Spleen (tissue), 7 donors: Measurements from ENCODE around the gene SMIM21.

Experiments
- POLR2A ChIP-seq, 3 donors: fragments of 450-650 bp; IDR thresholded peaks; one replicate each; pipeline ENCODE4 v1.5.1; 2017; ENCODE audit warnings: antibody characterized with exemption in 3 of 3, mild to moderate bottlenecking in 1 of 3
- TF ChIP-seq, protein P1 (sequence below), 11 experiments: fragments of 200-600 bp in 7 of 11; fragments of 450-650 bp in 4 of 11; sonication (generic) in 4 of 11; IDR thresholded peaks in 8 of 11; conservative IDR thresholded peaks in 3 of 11; 1 replicate in 7 of 11; 2 replicates in 4 of 11; pipeline versions ENCODE4 v1.4.0 to v1.8.0; 2016 to 2021; ENCODE audit warnings: antibody characterized with exemption in 11 of 11, inconsistent platforms in 4 of 11, mild to moderate bottlenecking in 1 of 11
- donor health status: DM: no; HTN: no; CAD: no; lungs with moderate emphysema.
- donor health status: DM: no; HTN: no; CAD: no.
- donor health status: DM: no; HTN: no; CAD: no.

DNA sequence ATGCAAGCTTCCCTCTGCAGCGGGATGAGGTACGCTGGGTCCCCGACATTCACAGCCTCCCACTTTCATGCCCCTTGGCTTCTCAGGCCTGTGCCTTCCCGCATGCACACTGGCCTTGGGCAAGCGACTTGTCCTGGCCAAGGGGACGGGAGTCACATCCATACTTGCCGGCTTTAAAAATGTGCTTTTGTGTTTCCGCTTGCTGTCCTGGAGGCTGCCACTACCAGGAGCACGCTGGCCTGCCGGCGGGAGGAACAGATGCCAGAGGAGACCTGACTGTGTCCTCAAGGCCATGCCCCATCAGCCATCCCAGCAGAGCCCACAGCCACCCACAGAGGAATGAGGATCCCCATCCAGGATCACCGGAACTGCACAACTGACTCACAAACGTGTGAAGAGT, 36.9 kb upstream of the SMIM21 start:
- TF ChIP-seq, protein P1, sequence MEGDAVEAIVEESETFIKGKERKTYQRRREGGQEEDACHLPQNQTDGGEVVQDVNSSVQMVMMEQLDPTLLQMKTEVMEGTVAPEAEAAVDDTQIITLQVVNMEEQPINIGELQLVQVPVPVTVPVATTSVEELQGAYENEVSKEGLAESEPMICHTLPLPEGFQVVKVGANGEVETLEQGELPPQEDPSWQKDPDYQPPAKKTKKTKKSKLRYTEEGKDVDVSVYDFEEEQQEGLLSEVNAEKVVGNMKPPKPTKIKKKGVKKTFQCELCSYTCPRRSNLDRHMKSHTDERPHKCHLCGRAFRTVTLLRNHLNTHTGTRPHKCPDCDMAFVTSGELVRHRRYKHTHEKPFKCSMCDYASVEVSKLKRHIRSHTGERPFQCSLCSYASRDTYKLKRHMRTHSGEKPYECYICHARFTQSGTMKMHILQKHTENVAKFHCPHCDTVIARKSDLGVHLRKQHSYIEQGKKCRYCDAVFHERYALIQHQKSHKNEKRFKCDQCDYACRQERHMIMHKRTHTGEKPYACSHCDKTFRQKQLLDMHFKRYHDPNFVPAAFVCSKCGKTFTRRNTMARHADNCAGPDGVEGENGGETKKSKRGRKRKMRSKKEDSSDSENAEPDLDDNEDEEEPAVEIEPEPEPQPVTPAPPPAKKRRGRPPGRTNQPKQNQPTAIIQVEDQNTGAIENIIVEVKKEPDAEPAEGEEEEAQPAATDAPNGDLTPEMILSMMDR (IDR thresholded peaks at IDR 0.05 in 8 of 11, conservative IDR thresholded peaks at IDR 0.05 in 3 of 11) = no peak
- TF ChIP-seq POLR2A (IDR thresholded peaks at IDR 0.05) = no peak
